MM.1S (cell line): ENCODE measurements around the gene LPCAT2.

Experiments used
- EZH2 ChIP-seq: fragments of 300-600 bp; sonication (generic); optimal IDR thresholded peaks from 2 replicates; pipeline ENCODE3; 2017; ENCODE audit warnings: low read depth, mild to moderate bottlenecking, antibody characterized with exemption, low read length, mixed read lengths
- TF ChIP-seq, protein P1 (sequence below): fragments of 300-600 bp; sonication (generic); IDR thresholded peaks from 2 replicates; pipeline ENCODE4 v1.5.1; 2016; ENCODE audit warnings: antibody characterized with exemption, low read length, mixed read lengths

DNA sequence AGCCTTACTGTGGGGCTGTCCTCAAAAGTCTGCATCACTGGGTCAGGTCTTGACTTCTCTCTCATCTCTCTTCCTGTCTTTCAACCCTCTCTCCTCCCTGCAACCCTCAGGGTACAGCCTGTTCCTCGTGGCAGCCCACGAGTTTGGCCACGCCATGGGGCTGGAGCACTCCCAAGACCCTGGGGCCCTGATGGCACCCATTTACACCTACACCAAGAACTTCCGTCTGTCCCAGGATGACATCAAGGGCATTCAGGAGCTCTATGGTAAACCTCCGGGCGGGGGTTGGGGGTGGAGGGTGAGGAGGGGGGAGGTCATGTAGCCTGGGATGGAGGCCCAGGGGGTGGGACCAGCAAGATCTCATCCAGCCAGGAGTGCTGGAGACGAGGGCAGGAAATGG lies 17.2 kb upstream of the LPCAT2 start:
- TF ChIP-seq, protein P1, sequence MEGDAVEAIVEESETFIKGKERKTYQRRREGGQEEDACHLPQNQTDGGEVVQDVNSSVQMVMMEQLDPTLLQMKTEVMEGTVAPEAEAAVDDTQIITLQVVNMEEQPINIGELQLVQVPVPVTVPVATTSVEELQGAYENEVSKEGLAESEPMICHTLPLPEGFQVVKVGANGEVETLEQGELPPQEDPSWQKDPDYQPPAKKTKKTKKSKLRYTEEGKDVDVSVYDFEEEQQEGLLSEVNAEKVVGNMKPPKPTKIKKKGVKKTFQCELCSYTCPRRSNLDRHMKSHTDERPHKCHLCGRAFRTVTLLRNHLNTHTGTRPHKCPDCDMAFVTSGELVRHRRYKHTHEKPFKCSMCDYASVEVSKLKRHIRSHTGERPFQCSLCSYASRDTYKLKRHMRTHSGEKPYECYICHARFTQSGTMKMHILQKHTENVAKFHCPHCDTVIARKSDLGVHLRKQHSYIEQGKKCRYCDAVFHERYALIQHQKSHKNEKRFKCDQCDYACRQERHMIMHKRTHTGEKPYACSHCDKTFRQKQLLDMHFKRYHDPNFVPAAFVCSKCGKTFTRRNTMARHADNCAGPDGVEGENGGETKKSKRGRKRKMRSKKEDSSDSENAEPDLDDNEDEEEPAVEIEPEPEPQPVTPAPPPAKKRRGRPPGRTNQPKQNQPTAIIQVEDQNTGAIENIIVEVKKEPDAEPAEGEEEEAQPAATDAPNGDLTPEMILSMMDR: no peak
- TF ChIP-seq EZH2: no peak
